Measurements from ENCODE around the gene LVRN. TPM values are rescaled to one million over a fixed set of nuclear protein-coding genes. Genes with fewer than 3 reads are reported as not detected.

LVRN gene
- total RNA-seq, 2 donors from 2014 or later: 0.92 to 2.3 TPM

- H3K27ac ChIP-seq: no peak overlapping the region
- no peaks in the 10 kb centered on the region for H3K27me3 ChIP-seq (replicated peaks; ENCODE audit: insufficient read depth)
- no peaks in the 10 kb centered on the region for H3K9me3 ChIP-seq
- DNase-seq (ENCODE audit: low spot score) (no peak), ATAC-seq (ENCODE audit: insufficient number of reproducible peaks, low FRiP score, low read depth) (no peak)
- H3K4me1 ChIP-seq (ENCODE audit: control insufficient read depth in 1 of 2, low read depth in 2 of 2): no peaks in the 10 kb centered on the region
- no peak overlapping the region for H3K4me3 ChIP-seq
- TF ChIP-seq CTCF (IDR thresholded peaks at IDR 0.05): no peak
- H3K36me3 ChIP-seq: no peaks in the 10 kb centered on the region
Observed at GRCh38 chr5:115940080-115940810, 22.0 kb upstream of the LVRN start.

GRCh38 chr5:115941051-115941675 is 21.1 kb upstream of the LVRN start:
- Histone ChIP-seq H3K4me3 (no peak overlapping the region), H3K27me3 (replicated peaks; ENCODE audit: insufficient read depth) (no peaks in the 10 kb centered on the region), H3K36me3 (no peaks in the 10 kb centered on the region), H3K4me1 (ENCODE audit: control insufficient read depth in 1 of 2, low read depth in 2 of 2) (no peaks in the 10 kb centered on the region), H3K27ac (no peak overlapping the region), H3K9me3 (no peaks in the 10 kb centered on the region)
- no peak for TF ChIP-seq CTCF (IDR thresholded peaks at IDR 0.05)
- no peak for ATAC-seq (ENCODE audit: insufficient number of reproducible peaks, low FRiP score, low read depth)
- DNase-seq (ENCODE audit: low spot score): no peak

- Histone ChIP-seq H3K36me3 (no peaks in the 10 kb centered on the region), H3K4me3 (no peak overlapping the region), H3K27me3 (replicated peaks; ENCODE audit: insufficient read depth) (no peaks in the 10 kb centered on the region), H3K27ac (no peak overlapping the region), H3K4me1 (ENCODE audit: control insufficient read depth in 1 of 2, low read depth in 2 of 2) (no peaks in the 10 kb centered on the region), H3K9me3 (no peaks in the 10 kb centered on the region)
- TF ChIP-seq CTCF (IDR thresholded peaks at IDR 0.05): no peak
- no peak for DNase-seq (ENCODE audit: low spot score)
- ATAC-seq (ENCODE audit: insufficient number of reproducible peaks, low FRiP score, low read depth): no peak
Observed at GRCh38 chr5:115944501-115944900, 17.8 kb upstream of the LVRN start.

GRCh38 chr5:115946655-115947054 is 15.6 kb upstream of the LVRN start:
- no peak for TF ChIP-seq CTCF (IDR thresholded peaks at IDR 0.05)
- ATAC-seq (ENCODE audit: insufficient number of reproducible peaks, low FRiP score, low read depth): no peak
- H3K27ac ChIP-seq: no peak overlapping the region
- H3K9me3 ChIP-seq: no peaks in the 10 kb centered on the region
- no peaks in the 10 kb centered on the region for H3K4me1 ChIP-seq (ENCODE audit: control insufficient read depth in 1 of 2, low read depth in 2 of 2)
- H3K27me3 ChIP-seq (replicated peaks; ENCODE audit: insufficient read depth): no peaks in the 10 kb centered on the region
- no peaks in the 10 kb centered on the region for H3K36me3 ChIP-seq
- DNase-seq (ENCODE audit: low spot score): no peak
- H3K4me3 ChIP-seq: no peak overlapping the region

- Histone ChIP-seq H3K4me1 (ENCODE audit: control insufficient read depth in 1 of 2, low read depth in 2 of 2) (no peaks in the 10 kb centered on the region), H3K36me3 (no peaks in the 10 kb centered on the region), H3K9me3 (no peaks in the 10 kb centered on the region), H3K4me3 (no peak overlapping the region), H3K27me3 (replicated peaks; ENCODE audit: insufficient read depth) (no peaks in the 10 kb centered on the region), H3K27ac (no peak overlapping the region)
- no peak for ATAC-seq (ENCODE audit: insufficient number of reproducible peaks, low FRiP score, low read depth)
- TF ChIP-seq CTCF (IDR thresholded peaks at IDR 0.05): no peak
- no peak for DNase-seq (ENCODE audit: low spot score)
Observed at GRCh38 chr5:115947260-115947659, 15.0 kb upstream of the LVRN start.

All from thoracic aorta (tissue), 2 donors.